Glutamatergic neuron (in vitro differentiated cells): Measurements from ENCODE around the gene FRMPD4. TPM values are rescaled to one million over a fixed set of nuclear protein-coding genes. Genes with fewer than 3 reads are reported as not detected.

Experiments
- DNase-seq: peaks from one replicate; pipeline ENCODE4 v3.0.0; 2022
- H3K27ac Mint-ChIP-seq: one replicate; pipeline ENCODE4 v1.8.0; 2020; ENCODE audit warnings: mild to moderate bottlenecking, mixed read lengths, inconsistent platforms; ENCODE audit not compliant: unreplicated experiment
- H3K27me3 Mint-ChIP-seq: one replicate; pipeline ENCODE4 v1.8.0; 2020; ENCODE audit warnings: mild to moderate bottlenecking, moderate library complexity, mixed read lengths, inconsistent platforms; ENCODE audit not compliant: unreplicated experiment
- H3K36me3 Mint-ChIP-seq: one replicate; pipeline ENCODE4 v1.8.0; 2020; ENCODE audit warnings: mild to moderate bottlenecking, mixed read lengths, inconsistent platforms; ENCODE audit not compliant: unreplicated experiment
- H3K4me1 Mint-ChIP-seq: one replicate; pipeline ENCODE4 v1.8.0; 2020; ENCODE audit warnings: mild to moderate bottlenecking, low read depth, mixed read lengths, inconsistent platforms; ENCODE audit not compliant: unreplicated experiment
- H3K4me3 Mint-ChIP-seq: one replicate; pipeline ENCODE4 v1.8.0; 2020; ENCODE audit warnings: mild to moderate bottlenecking, mixed read lengths, inconsistent platforms; ENCODE audit not compliant: unreplicated experiment
- H3K9me3 Mint-ChIP-seq: one replicate; pipeline ENCODE4 v1.8.0; 2020; ENCODE audit warnings: mild to moderate bottlenecking, moderate library complexity, mixed read lengths, inconsistent platforms; ENCODE audit not compliant: unreplicated experiment
- CTCF ChIP-seq: fragments of 200-600 bp; sonication (generic); IDR thresholded peaks from one replicate; pipeline ENCODE4 v1.5.0; 2021; ENCODE audit not compliant: partially characterized antibody, unreplicated experiment
- total RNA-seq: library from RNA; stranded (reverse); fragmentation: NEBNext Ultra II Directional; extraction: Animal tissue kit (Norgen Biotek cat#: 25700); gene quantifications from one replicate; pipeline ENCODE4 v1.2.1, GENCODE V29; 2021; ENCODE audit not compliant: unreplicated experiment

Gene FRMPD4
- total RNA-seq, 1 donor from 2014 or later = 6.2 TPM

DNA sequence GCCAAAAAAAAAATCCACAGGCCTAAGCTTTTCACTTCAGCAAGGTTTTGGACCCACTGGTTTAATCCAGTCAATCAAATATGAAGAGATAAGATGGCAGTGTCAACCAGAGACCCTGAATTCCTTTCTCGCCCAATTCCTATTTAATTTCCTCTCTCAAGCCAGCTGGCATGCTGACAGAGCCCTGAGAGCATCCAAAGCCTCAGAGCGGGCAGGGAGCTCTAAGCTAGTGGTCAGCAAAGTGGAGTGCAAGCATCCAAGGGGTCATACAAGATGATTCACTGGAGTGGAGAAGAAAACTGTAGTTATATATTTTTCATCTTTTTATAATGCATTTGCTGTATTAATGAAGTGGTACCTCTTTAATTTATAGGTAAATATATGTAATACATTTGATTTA lies 615.1 kb downstream of the FRMPD4 start:
- H3K4me3 Mint-ChIP-seq = no peak overlapping the region
- H3K4me1 Mint-ChIP-seq = no peaks in the 10 kb centered on the region
- no peaks in the 10 kb centered on the region for H3K27me3 Mint-ChIP-seq
- DNase-seq = no peak
- no peaks in the 10 kb centered on the region for H3K36me3 Mint-ChIP-seq
- TF ChIP-seq CTCF = no peak
- no peak overlapping the region for H3K27ac Mint-ChIP-seq
- H3K9me3 Mint-ChIP-seq = no peaks in the 10 kb centered on the region

DNA sequence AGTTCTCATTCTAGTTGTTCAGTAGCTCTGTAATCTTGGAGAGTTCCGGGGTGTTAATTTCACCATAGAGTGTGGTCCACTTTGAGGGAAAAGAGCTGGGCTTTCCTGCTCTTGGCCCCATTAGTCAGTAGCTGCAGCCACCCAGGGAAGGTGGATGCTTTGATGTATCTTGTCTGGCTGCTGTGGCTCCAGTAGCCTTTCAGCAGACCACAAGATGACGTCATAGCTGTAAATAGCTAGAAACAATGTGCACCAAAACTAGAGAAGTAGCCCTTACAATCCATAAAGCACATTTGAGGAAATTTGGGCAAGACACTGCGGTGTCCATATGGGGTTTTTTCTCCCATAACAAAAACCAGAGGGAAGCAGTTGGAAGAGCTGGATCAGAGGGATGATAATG lies 620.0 kb downstream of the FRMPD4 start:
- Mint-ChIP-seq H3K27ac (no peak overlapping the region), H3K4me1 (no peaks in the 10 kb centered on the region), H3K36me3 (no peaks in the 10 kb centered on the region), H3K9me3 (no peaks in the 10 kb centered on the region), H3K27me3 (no peaks in the 10 kb centered on the region), H3K4me3 (no peak overlapping the region)
- DNase-seq = no peak
- no peak for TF ChIP-seq CTCF

DNA sequence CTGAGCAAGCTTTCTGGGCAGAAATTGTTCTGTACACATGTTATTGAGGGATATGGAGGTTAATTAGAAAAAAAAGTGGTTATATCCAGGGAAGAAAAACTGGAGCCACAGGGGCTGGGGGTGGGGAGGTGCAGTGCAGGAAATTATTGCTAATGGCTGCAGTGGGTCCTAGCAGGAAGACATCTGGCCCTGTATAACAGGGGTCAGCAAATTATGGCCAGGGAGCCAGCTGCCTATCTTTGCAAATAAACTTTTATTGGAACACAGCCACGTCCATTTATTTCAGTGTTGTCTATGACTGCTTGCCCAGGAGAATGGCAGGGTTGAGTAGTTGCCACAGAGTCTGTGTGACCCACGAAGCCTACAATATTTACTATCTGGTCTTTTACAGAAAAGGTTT lies 629.6 kb downstream of the FRMPD4 start:
- Mint-ChIP-seq H3K4me3 (no peak overlapping the region), H3K36me3 (no peaks in the 10 kb centered on the region), H3K9me3 (no peaks in the 10 kb centered on the region), H3K27me3 (peaks cover 3% of the 10 kb centered on the region), H3K4me1 (no peaks in the 10 kb centered on the region), H3K27ac (no peak overlapping the region)
- no peak for DNase-seq
- no peak for TF ChIP-seq CTCF

- H3K4me1 Mint-ChIP-seq = no peaks in the 10 kb centered on the region
- H3K9me3 Mint-ChIP-seq = no peaks in the 10 kb centered on the region
- peaks cover 3% of the 10 kb centered on the region for H3K27me3 Mint-ChIP-seq
- no peaks in the 10 kb centered on the region for H3K36me3 Mint-ChIP-seq
- TF ChIP-seq CTCF = no peak
- H3K27ac Mint-ChIP-seq = no peak overlapping the region
- H3K4me3 Mint-ChIP-seq = no peak overlapping the region
- DNase-seq = no peak
These were observed 630.2 kb downstream of the FRMPD4 start for GRCh38 chrX:12768491-12768890.

- no peak overlapping the region for H3K4me3 Mint-ChIP-seq
- no peak for DNase-seq
- H3K9me3 Mint-ChIP-seq = no peaks in the 10 kb centered on the region
- TF ChIP-seq CTCF = peak; percentile 56
- peaks cover 3% of the 10 kb centered on the region for H3K27me3 Mint-ChIP-seq
- no peaks in the 10 kb centered on the region for H3K4me1 Mint-ChIP-seq
- no peak overlapping the region for H3K27ac Mint-ChIP-seq
- no peaks in the 10 kb centered on the region for H3K36me3 Mint-ChIP-seq
These were observed 632.2 kb downstream of the FRMPD4 start for GRCh38 chrX:12770440-12770839.
